ENCODE data around the gene CA4.

The CA4 gene

GRCh38 chr17:60128171-60128859, 21.5 kb upstream of the CA4 start:
- in situ Hi-C loops (cut with MboI; ENCODE audit: low sequenced_read_pairs), result loop anchor here (25.0 kb wide), 2 partner anchors 284 to 509 kb away; partner anchors contain the start of gene CHCT1

- in situ Hi-C loops (cut with MboI; ENCODE audit: low sequenced_read_pairs), result loop anchor here (25.0 kb wide), 2 partner anchors 283 to 508 kb away; partner anchors contain the start of gene CHCT1
Observed at GRCh38 chr17:60129164-60129563, 20.6 kb upstream of the CA4 start.

GRCh38 chr17:60130466-60130865, 19.3 kb upstream of the CA4 start:
- in situ Hi-C loops (cut with MboI; ENCODE audit: low sequenced_read_pairs), result loop anchor here (25.0 kb wide), 2 partner anchors 282 to 507 kb away; partner anchors contain the start of gene CHCT1

- in situ Hi-C loops (cut with MboI; ENCODE audit: low sequenced_read_pairs), result loop anchor here (25.0 kb wide), 2 partner anchors 278 to 503 kb away; partner anchors contain the start of gene CHCT1
Observed at GRCh38 chr17:60134396-60135150, 15.2 kb upstream of the CA4 start.

- in situ Hi-C loops (cut with MboI; ENCODE audit: low sequenced_read_pairs), result loop anchor here (25.0 kb wide), 2 partner anchors 277 to 502 kb away; partner anchors contain the start of gene CHCT1
Observed at GRCh38 chr17:60135151-60135950, 14.4 kb upstream of the CA4 start.

GRCh38 chr17:60135951-60136666, 13.7 kb upstream of the CA4 start:
- in situ Hi-C loops (cut with MboI; ENCODE audit: low sequenced_read_pairs), result loop anchor here (25.0 kb wide), 2 partner anchors 276 to 501 kb away; partner anchors contain the start of gene CHCT1

GRCh38 chr17:60137731-60138130, 12.0 kb upstream of the CA4 start:
- in situ Hi-C loops (cut with MboI; ENCODE audit: low sequenced_read_pairs), result loop anchor here (25.0 kb wide), 2 partner anchors 275 to 500 kb away; partner anchors contain the start of gene CHCT1

- in situ Hi-C loops (cut with MboI; ENCODE audit: low sequenced_read_pairs), result loop anchor here (25.0 kb wide), 2 partner anchors 273 to 498 kb away; partner anchors contain the start of gene CHCT1
Observed at GRCh38 chr17:60138769-60139437, 10.9 kb upstream of the CA4 start.

- in situ Hi-C loops (cut with MboI; ENCODE audit: low sequenced_read_pairs), result loop anchor here (25.0 kb wide), 2 partner anchors 273 to 498 kb away; partner anchors contain the start of gene CHCT1
Observed at GRCh38 chr17:60139438-60140285, 10.1 kb upstream of the CA4 start.

GRCh38 chr17:60141111-60142018, 8.4 kb upstream of the CA4 start:
- in situ Hi-C loops (cut with MboI; ENCODE audit: low sequenced_read_pairs), result loop anchor here (25.0 kb wide), 2 partner anchors 271 to 496 kb away; partner anchors contain the start of gene CHCT1

GRCh38 chr17:60142872-60143499, 6.8 kb upstream of the CA4 start:
- in situ Hi-C loops (cut with MboI; ENCODE audit: low sequenced_read_pairs), result loop anchor here (25.0 kb wide), 2 partner anchors 269 to 494 kb away; partner anchors contain the start of gene CHCT1

GRCh38 chr17:60145006-60145935, 4.5 kb upstream of the CA4 start:
- in situ Hi-C loops (cut with MboI; ENCODE audit: low sequenced_read_pairs), result loop anchor here (25.0 kb wide), 2 partner anchors 267 to 492 kb away; partner anchors contain the start of gene CHCT1

GRCh38 chr17:60146206-60146605, 3.6 kb upstream of the CA4 start:
- in situ Hi-C loops (cut with MboI; ENCODE audit: low sequenced_read_pairs), result loop anchor here (25.0 kb wide), 2 partner anchors 266 to 491 kb away; partner anchors contain the start of gene CHCT1

GRCh38 chr17:60147553-60148223, 2.1 kb upstream of the CA4 start:
- in situ Hi-C loops (cut with MboI; ENCODE audit: low sequenced_read_pairs), result loop anchor here (25.0 kb wide), 2 partner anchors 265 to 490 kb away; partner anchors contain the start of gene CHCT1

GRCh38 chr17:60148373-60148772, 1.4 kb upstream of the CA4 start:
- in situ Hi-C loops (cut with MboI; ENCODE audit: low sequenced_read_pairs), result loop anchor here (25.0 kb wide), 2 partner anchors 264 to 489 kb away; partner anchors contain the start of gene CHCT1

Data from HL-60/S4 treated with retinoic acid at 250 ng/mL for 4 days and 3 days (cell line).